B cell (primary cell): Measurements from ENCODE around the gene CMTM5. TPM values are rescaled to one million over a fixed set of nuclear protein-coding genes. Genes with fewer than 3 reads are reported as not detected.

Experiments used
- ATAC-seq: fragments of 200-7000 bp; cut with Tn5 transposase; one replicate; pipeline ENCODE4 v1.10.0; 2021; ENCODE audit warnings: low read depth, mild to moderate bottlenecking, moderate number of reproducible peaks, moderate library complexity
- CTCF ChIA-PET: fragments of 350-600 bp; sonication (Branson Sonifier 250); formaldehyde crosslinking; loops from one replicate; lab custom pipeline; 2021; ENCODE audit warnings: antibody characterized with exemption, inconsistent platforms; lab: Charles Lee
- POLR2A ChIA-PET: fragments of 350-600 bp; sonication (Branson Sonifier 250); formaldehyde crosslinking; loops from one replicate; lab custom pipeline; 2021; ENCODE audit warnings: antibody characterized with exemption; lab: Charles Lee
- DNase-seq: peaks from one replicate; pipeline ENCODE4 v3.0.0; 2013
- H2AFZ ChIP-seq: 2 replicates; pipeline ENCODE4 v1.6.1; 2012; ENCODE audit warnings: mild to moderate bottlenecking, low read depth, low read length; ENCODE audit not compliant: insufficient read depth, poor library complexity, severe bottlenecking
- H3K27ac ChIP-seq, 2 donors: 1 replicate in 1 of 2; 2 replicates in 1 of 2; pipeline ENCODE4 v1.5.1; 2012 to 2013; ENCODE audit warnings: low read length in 2 of 2, mild to moderate bottlenecking in 2 of 2, moderate library complexity in 1 of 2
- H3K27me3 ChIP-seq, 4 experiments: fragments of 200-600 bp in 1 of 4; sonication (generic) in 1 of 4; replicated peaks in 1 of 4; 1 replicate in 2 of 4; 2 replicates in 2 of 4; pipeline versions ENCODE4 v1.6.1 to v1.7.0; 2013 to 2016; ENCODE audit warnings: low read length in 3 of 4, mild to moderate bottlenecking in 2 of 4, mixed read lengths in 1 of 4, moderate library complexity in 1 of 4; ENCODE audit not compliant: insufficient read depth in 4 of 4, control insufficient read depth in 3 of 4; ENCODE audit errors: control extremely low read depth in 1 of 4
- H3K36me3 ChIP-seq, 2 experiments: replicated peaks in 1 of 2; 1 replicate in 1 of 2; 2 replicates in 1 of 2; pipeline versions ENCODE4 v1.6.1 to v1.7.1; 2013; ENCODE audit warnings: low read length in 1 of 2; ENCODE audit not compliant: insufficient read depth in 2 of 2, control insufficient read depth in 1 of 2; ENCODE audit errors: control extremely low read depth in 1 of 2, extremely low read depth in 1 of 2
- H3K4me1 ChIP-seq, 2 donors: fragments of 200-600 bp in 1 of 2; sonication (generic) in 1 of 2; 1 replicate in 1 of 2; 2 replicates in 1 of 2; pipeline versions ENCODE4 v1.5.1 to v1.6.1; 2013 to 2017; ENCODE audit warnings: low read length in 2 of 2; ENCODE audit not compliant: control insufficient read depth in 2 of 2, insufficient read depth in 2 of 2
- H3K4me2 ChIP-seq: replicated peaks from 2 replicates; pipeline ENCODE3; 2012; ENCODE audit warnings: mild to moderate bottlenecking, low read depth, low read length; ENCODE audit not compliant: poor library complexity, severe bottlenecking
- H3K4me3 ChIP-seq, 5 experiments: fragments of 200-600 bp in 1 of 5; sonication (generic) in 1 of 5; 1 replicate in 3 of 5; 2 replicates in 2 of 5; pipeline versions ENCODE4 v1.5.1 to v1.7.0; 2011 to 2016; ENCODE audit warnings: low read length in 4 of 5, mild to moderate bottlenecking in 4 of 5, low read depth in 2 of 5, control low read depth in 1 of 5, moderate library complexity in 1 of 5; ENCODE audit not compliant: insufficient read depth in 1 of 5; ENCODE audit errors: control extremely low read depth in 1 of 5, extremely low read depth in 1 of 5
- H3K79me2 ChIP-seq: fragments of 200-600 bp; sonication (generic); one replicate; pipeline ENCODE4 v1.6.0; 2016; ENCODE audit warnings: low read length; ENCODE audit not compliant: control insufficient read depth, insufficient read depth
- H3K9ac ChIP-seq: fragments of 200-600 bp; sonication (generic); 2 replicates; pipeline ENCODE4 v1.6.1; 2017; ENCODE audit warnings: mild to moderate bottlenecking, low read length, moderate library complexity
- H3K9me3 ChIP-seq, 3 donors: one replicate each; pipeline versions ENCODE4 v1.6.1 to v1.7.1; 2013; ENCODE audit warnings: low read length in 2 of 3; ENCODE audit not compliant: control insufficient read depth in 2 of 3, insufficient read depth in 1 of 3; ENCODE audit errors: control extremely low read depth in 1 of 3
- H4K20me1 ChIP-seq: 2 replicates; pipeline ENCODE4 v1.6.0; 2012; ENCODE audit warnings: mild to moderate bottlenecking, low read length; ENCODE audit not compliant: insufficient read depth, control insufficient read depth, poor library complexity, severe bottlenecking
- H3K27ac Mint-ChIP-seq: one replicate; pipeline ENCODE4 v1.8.0; 2021; ENCODE audit warnings: mixed read lengths
- H3K27me3 Mint-ChIP-seq: one replicate; pipeline ENCODE4 v1.8.0; 2021; ENCODE audit warnings: mixed read lengths
- H3K4me1 Mint-ChIP-seq: one replicate; pipeline ENCODE4 v1.8.0; 2021; ENCODE audit warnings: mixed read lengths
- H3K4me3 Mint-ChIP-seq: one replicate; pipeline ENCODE4 v1.8.0; 2021; ENCODE audit warnings: mixed read lengths
- H3K9me3 Mint-ChIP-seq: one replicate; pipeline ENCODE4 v1.8.0; 2022; ENCODE audit warnings: mixed read lengths; ENCODE audit not compliant: insufficient read depth
- EZH2 ChIP-seq: IDR thresholded peaks from 2 replicates; pipeline ENCODE4 v1.6.1; 2012; ENCODE audit warnings: borderline replicate concordance, low read depth, mild to moderate bottlenecking, moderate library complexity, low read length; ENCODE audit not compliant: insufficient read depth, poor library complexity, severe bottlenecking
- WGBS: methylation state at CpG from one replicate; pipeline ENCODE4 v1.1.5; 2013; ENCODE audit warnings: missing lambda C conversion rate; ENCODE audit not compliant: insufficient coverage; 5-methylcytosine and 5-hydroxymethylcytosine counted together
- intact Hi-C: fragments of 100-400 bp; cut with micrococcal nuclease; formaldehyde crosslinking; loops from one replicate; pipeline ENCODE4 v1.10.0; 2022
- polyA plus RNA-seq: library from polyadenylated mRNA; depleted of rRNA; stranded (reverse); fragments of >200 nt; gene quantifications from 2 replicates; pipeline ENCODE4 v1.2.3, GENCODE V29; 2012
- total RNA-seq, 2 donors: library from RNA; stranded (reverse); fragments of 120-200 nt in 1 of 2; gene quantifications; 1 replicate in 1 of 2; 2 replicates in 1 of 2; pipeline versions ENCODE4 v1.2.3 to v1.2.4, GENCODE V29; 2013 to 2022
- TF ChIP-seq, protein P1 (sequence below): fragments of 200-600 bp; IDR thresholded peaks from one replicate; pipeline ENCODE4 v1.8.0; 2022; ENCODE audit warnings: antibody characterized with exemption, mild to moderate bottlenecking

Gene CMTM5
- total and polyA plus RNA-seq, 2 donors (not counting 1 experiment from before 2014, with no cell fraction given), result 0.18 TPM; not detected in 1

DNA sequence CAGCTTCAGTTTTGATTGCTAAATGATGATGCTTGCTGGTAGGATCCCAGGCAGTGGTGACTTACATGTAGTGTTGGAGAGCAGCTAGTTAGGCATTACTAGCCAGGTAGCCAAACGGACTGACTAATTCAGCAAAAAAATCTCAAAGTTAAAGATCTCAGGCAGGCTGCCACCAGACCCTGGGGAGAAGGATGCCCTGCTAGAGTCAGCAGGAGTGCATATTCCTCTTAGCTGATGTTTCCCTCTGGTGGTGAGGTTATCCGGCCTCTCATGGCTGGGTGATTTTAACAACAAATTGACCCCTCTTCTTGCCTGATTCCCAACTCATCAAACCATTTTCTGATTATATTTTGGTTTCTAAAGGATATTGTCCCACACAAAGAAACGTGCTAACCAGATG, 14.6 kb upstream of the CMTM5 start:
- intact Hi-C loops, result no loop called here
- H3K4me3 ChIP-seq, result no peak overlapping the region
- H3K4me3 Mint-ChIP-seq, result no peak overlapping the region
- H3K4me1 ChIP-seq, result no peaks in the 10 kb centered on the region
- no peaks in the 10 kb centered on the region for H3K36me3 ChIP-seq
- peaks cover 0 to 29% (median 3%) of the 10 kb centered on the region in 4 experiments for H3K27me3 ChIP-seq
- H2AFZ ChIP-seq, result no peak overlapping the region
- H3K4me1 Mint-ChIP-seq, result no peaks in the 10 kb centered on the region
- ATAC-seq (no peak), DNase-seq (no peak)
- H3K27ac Mint-ChIP-seq, result no peak overlapping the region
- POLR2A ChIA-PET, result no interaction called here
- H3K9me3 Mint-ChIP-seq, result no peaks in the 10 kb centered on the region
- 83% methylated on average over 1 of the region's 3 CpGs for WGBS
- CTCF ChIA-PET, result interaction anchor here (0.5 to 1.2 kb wide), 3 partner anchors 18 to 241 kb away, joined by 3 to 4 read pairs (median 3); no protein-coding TSS in a partner anchor
- no peak overlapping the region for H3K27ac ChIP-seq
- no peaks in the 10 kb centered on the region for H3K79me2 ChIP-seq
- H3K9ac ChIP-seq, result no peak overlapping the region
- no peak overlapping the region for H3K4me2 ChIP-seq
- H3K27me3 Mint-ChIP-seq, result peaks cover 31% of the 10 kb centered on the region
- TF ChIP-seq, protein P1, sequence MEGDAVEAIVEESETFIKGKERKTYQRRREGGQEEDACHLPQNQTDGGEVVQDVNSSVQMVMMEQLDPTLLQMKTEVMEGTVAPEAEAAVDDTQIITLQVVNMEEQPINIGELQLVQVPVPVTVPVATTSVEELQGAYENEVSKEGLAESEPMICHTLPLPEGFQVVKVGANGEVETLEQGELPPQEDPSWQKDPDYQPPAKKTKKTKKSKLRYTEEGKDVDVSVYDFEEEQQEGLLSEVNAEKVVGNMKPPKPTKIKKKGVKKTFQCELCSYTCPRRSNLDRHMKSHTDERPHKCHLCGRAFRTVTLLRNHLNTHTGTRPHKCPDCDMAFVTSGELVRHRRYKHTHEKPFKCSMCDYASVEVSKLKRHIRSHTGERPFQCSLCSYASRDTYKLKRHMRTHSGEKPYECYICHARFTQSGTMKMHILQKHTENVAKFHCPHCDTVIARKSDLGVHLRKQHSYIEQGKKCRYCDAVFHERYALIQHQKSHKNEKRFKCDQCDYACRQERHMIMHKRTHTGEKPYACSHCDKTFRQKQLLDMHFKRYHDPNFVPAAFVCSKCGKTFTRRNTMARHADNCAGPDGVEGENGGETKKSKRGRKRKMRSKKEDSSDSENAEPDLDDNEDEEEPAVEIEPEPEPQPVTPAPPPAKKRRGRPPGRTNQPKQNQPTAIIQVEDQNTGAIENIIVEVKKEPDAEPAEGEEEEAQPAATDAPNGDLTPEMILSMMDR, result no peak
- no peak for TF ChIP-seq EZH2
- H3K9me3 ChIP-seq, result peaks cover 0 to 3% (median 0%) of the 10 kb centered on the region in 3 donors
- no peaks in the 10 kb centered on the region for H4K20me1 ChIP-seq

DNA sequence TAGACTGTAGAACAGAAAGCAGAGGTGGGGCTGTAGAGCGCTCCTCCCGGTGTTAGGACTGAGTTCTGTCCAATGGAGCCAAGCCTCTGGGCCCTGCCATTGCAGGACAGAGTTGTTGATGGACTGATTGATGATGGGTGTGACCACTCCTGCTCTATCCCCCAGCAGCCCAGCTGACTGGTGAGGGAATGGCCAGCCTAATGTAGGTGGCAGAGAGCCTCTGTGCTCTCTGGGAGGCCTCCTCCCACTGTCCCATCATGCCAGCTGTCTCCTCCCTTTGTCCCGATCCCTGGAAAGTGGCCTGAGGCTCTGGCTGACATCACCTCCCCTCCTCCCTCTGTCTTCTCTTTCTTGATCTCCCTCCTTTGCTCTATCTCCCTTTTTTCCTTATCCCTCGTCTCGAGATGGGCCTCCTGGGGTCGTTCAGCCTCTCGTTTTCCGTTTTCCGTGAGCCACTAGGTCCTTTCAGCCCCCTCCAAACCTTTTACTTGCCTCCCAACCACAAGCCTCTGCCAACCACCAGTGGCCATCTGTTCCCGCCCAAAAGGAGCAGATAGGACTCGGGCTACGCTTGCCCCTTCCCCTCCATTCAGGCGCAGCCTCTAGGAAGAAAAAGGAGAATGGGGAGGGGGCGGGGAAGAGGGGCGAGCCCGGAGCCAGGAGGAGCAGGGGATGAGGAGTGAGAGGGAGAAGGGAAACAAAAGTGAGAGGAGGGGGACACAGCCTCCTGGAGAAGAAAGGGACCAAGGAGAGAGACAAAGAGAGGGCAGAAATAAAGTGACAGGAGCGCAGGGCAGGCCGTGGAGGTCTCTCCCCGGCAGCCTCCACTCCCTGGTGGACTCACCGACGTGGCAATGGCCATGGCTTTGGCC, 12.4 kb upstream of the CMTM5 start:
- ChIA-PET CTCF (no interaction called here), POLR2A (no interaction called here)
- Mint-ChIP-seq H3K27me3 (peaks cover 43% of the 10 kb centered on the region), H3K27ac (no peak overlapping the region), H3K4me3 (no peak overlapping the region), H3K9me3 (no peaks in the 10 kb centered on the region), H3K4me1 (no peaks in the 10 kb centered on the region)
- Histone ChIP-seq H3K27me3 (peaks cover 0 to 35% (median 3%) of the 10 kb centered on the region in 4 experiments), H3K9me3 (peaks cover 0 to 3% (median 0%) of the 10 kb centered on the region in 3 donors), H3K9ac (no peak overlapping the region), H3K4me3 (no peak overlapping the region), H3K79me2 (no peaks in the 10 kb centered on the region), H3K4me2 (no peak overlapping the region), H3K27ac (no peak overlapping the region), H4K20me1 (no peaks in the 10 kb centered on the region), H3K36me3 (no peaks in the 10 kb centered on the region), H3K4me1 (no peaks in the 10 kb centered on the region), H2AFZ (no peak overlapping the region)
- DNase-seq (no peak), ATAC-seq (no peak)
- no peak for TF ChIP-seq EZH2
- TF ChIP-seq, protein P1, result no peak
- 40% methylated on average over 16 of the region's 21 CpGs for WGBS
- intact Hi-C loops, result no loop called here
